ENCODE data around the gene YBX3.
"Not testable (repeated sequence)": the region's sequence is repeated elsewhere in the genome, so short reads cannot be mapped to it uniquely, and the experiment has no call there.

Gene YBX3

GRCh38 chr12:10749700-10750384, 26.7 kb upstream of the YBX3 start:
- TF ChIP-seq CTCF (conservative IDR thresholded peaks at IDR 0.05; ENCODE audit: control insufficient read depth, insufficient read depth, low read depth, low read length), result peak; percentile 92
- peak overlapping the region; percentile 31 for H3K4me3 ChIP-seq (ENCODE audit: control insufficient read depth, low read depth, low read length)
- DNase-seq (ENCODE audit: low read depth), result peak; percentile 98

GRCh38 chr12:10747730-10748129, 24.6 kb upstream of the YBX3 start:
- DNase-seq (ENCODE audit: low read depth), result no peak
- TF ChIP-seq CTCF (conservative IDR thresholded peaks at IDR 0.05; ENCODE audit: control insufficient read depth, insufficient read depth, low read depth, low read length), result no peak
- H3K4me3 ChIP-seq (ENCODE audit: control insufficient read depth, low read depth, low read length), result no peak overlapping the region

GRCh38 chr12:10743420-10743819, 20.3 kb upstream of the YBX3 start:
- DNase-seq (ENCODE audit: low read depth); H3K4me3 ChIP-seq (ENCODE audit: control insufficient read depth, low read depth, low read length): not testable (repeated sequence)

GRCh38 chr12:10741845-10742244, 18.7 kb upstream of the YBX3 start:
- TF ChIP-seq CTCF (conservative IDR thresholded peaks at IDR 0.05; ENCODE audit: control insufficient read depth, insufficient read depth, low read depth, low read length), result no peak

GRCh38 chr12:10740182-10740581, 17.1 kb upstream of the YBX3 start:
- TF ChIP-seq CTCF (conservative IDR thresholded peaks at IDR 0.05; ENCODE audit: control insufficient read depth, insufficient read depth, low read depth, low read length), result no peak
- no peak for DNase-seq (ENCODE audit: low read depth)

More at GRCh38 chr12:10741845-10742244, 18.7 kb upstream of the YBX3 start:
- no peak for DNase-seq (ENCODE audit: low read depth)
- no peak overlapping the region for H3K4me3 ChIP-seq (ENCODE audit: control insufficient read depth, low read depth, low read length)

GRCh38 chr12:10739157-10740118, 16.3 kb upstream of the YBX3 start:
- DNase-seq (ENCODE audit: low read depth), result no peak
- no peak for TF ChIP-seq CTCF (conservative IDR thresholded peaks at IDR 0.05; ENCODE audit: control insufficient read depth, insufficient read depth, low read depth, low read length)
- no peak overlapping the region for H3K4me3 ChIP-seq (ENCODE audit: control insufficient read depth, low read depth, low read length)

More at GRCh38 chr12:10740182-10740581, 17.1 kb upstream of the YBX3 start:
- no peak overlapping the region for H3K4me3 ChIP-seq (ENCODE audit: control insufficient read depth, low read depth, low read length)

- no peak for DNase-seq (ENCODE audit: low read depth)
- TF ChIP-seq CTCF (conservative IDR thresholded peaks at IDR 0.05; ENCODE audit: control insufficient read depth, insufficient read depth, low read depth, low read length), result no peak
- H3K4me3 ChIP-seq (ENCODE audit: control insufficient read depth, low read depth, low read length), result no peak overlapping the region
Measured at GRCh38 chr12:10737249-10737648, 14.1 kb upstream of the YBX3 start.

All from fibroblast of mammary gland (primary cell).